ENCODE data around the gene SPOCK2. TPM values are rescaled to one million over a fixed set of nuclear protein-coding genes. Genes with fewer than 3 reads are reported as not detected.

The SPOCK2 gene
- total RNA-seq, 1 experiment from 2014 or later, result 0.33 TPM

GRCh38 chr10:72089618-72090017 lies 1.3 kb upstream of the SPOCK2 start:
- no peak for DNase-seq
- no peaks in the 10 kb centered on the region for H3K27me3 ChIP-seq (ENCODE audit: low read length)

GRCh38 chr10:72088889-72089575 lies 681 bp upstream of the SPOCK2 start:
- H4K20me1 ChIP-seq (ENCODE audit: low read length), result no peaks in the 10 kb centered on the region
- TF ChIP-seq EZH2 (IDR thresholded peaks at IDR 0.05; ENCODE audit: low read length, unreplicated experiment) (no peak), EZH2phosphoT487 (IDR thresholded peaks at IDR 0.05; ENCODE audit: borderline replicate concordance, low read length) (no peak), CTCF (conservative IDR thresholded peaks at IDR 0.05; ENCODE audit: low read depth, low read length) (no peak)
- CTCF ChIA-PET, result no interaction called here
- H3K9me3 ChIP-seq (ENCODE audit: low read length), result no peaks in the 10 kb centered on the region
- no TSS peak for BruUV-seq (replicated peaks)
- no peaks in the 10 kb centered on the region for H3K4me1 ChIP-seq (ENCODE audit: insufficient read depth, low read length)
- no peaks in the 10 kb centered on the region for H3K9me2 ChIP-seq (replicated peaks; ENCODE audit: low read length)
- H3K4me3 ChIP-seq (ENCODE audit: low read length), result no peak overlapping the region
- no peak overlapping the region for H3K27ac ChIP-seq (ENCODE audit: low read length)
- no peaks in the 10 kb centered on the region for H3K79me2 ChIP-seq (ENCODE audit: low read length)
- intact Hi-C loops (cut with micrococcal nuclease), result no loop called here
- H3F3A ChIP-seq (ENCODE audit: low read length, unreplicated experiment), result no peaks in the 10 kb centered on the region
- no peak for DNase-seq
- POLR2A ChIA-PET (ENCODE audit: unreplicated experiment), result no interaction called here
- no peaks in the 10 kb centered on the region for H3K36me3 ChIP-seq (ENCODE audit: low read depth, low read length)
- no peak overlapping the region for H3K4me2 ChIP-seq (ENCODE audit: low read length)
- no peak overlapping the region for H2AFZ ChIP-seq (ENCODE audit: low read length)
- ATAC-seq, result no peak
- no peak overlapping the region for H3K9ac ChIP-seq (ENCODE audit: low read length)
- H3K27me3 ChIP-seq (ENCODE audit: low read length), result no peaks in the 10 kb centered on the region

More at GRCh38 chr10:72089618-72090017, 1.3 kb upstream of the SPOCK2 start:
- no peak overlapping the region for H3K4me2 ChIP-seq (ENCODE audit: low read length)
- H2AFZ ChIP-seq (ENCODE audit: low read length), result no peak overlapping the region
- no peak overlapping the region for H3K4me3 ChIP-seq (ENCODE audit: low read length)
- ChIA-PET CTCF (no interaction called here), POLR2A (ENCODE audit: unreplicated experiment) (no interaction called here)
- no peak for ATAC-seq
- H3K4me1 ChIP-seq (ENCODE audit: insufficient read depth, low read length), result no peaks in the 10 kb centered on the region
- H3K36me3 ChIP-seq (ENCODE audit: low read depth, low read length), result no peaks in the 10 kb centered on the region
- no peaks in the 10 kb centered on the region for H3K79me2 ChIP-seq (ENCODE audit: low read length)
- H4K20me1 ChIP-seq (ENCODE audit: low read length), result no peaks in the 10 kb centered on the region
- no TSS peak for BruUV-seq (replicated peaks)
- no peaks in the 10 kb centered on the region for H3F3A ChIP-seq (ENCODE audit: low read length, unreplicated experiment)
- TF ChIP-seq EZH2 (IDR thresholded peaks at IDR 0.05; ENCODE audit: low read length, unreplicated experiment), result no peak
- no peak for TF ChIP-seq CTCF (conservative IDR thresholded peaks at IDR 0.05; ENCODE audit: low read depth, low read length)
- TF ChIP-seq EZH2phosphoT487 (IDR thresholded peaks at IDR 0.05; ENCODE audit: borderline replicate concordance, low read length), result no peak
- H3K27ac ChIP-seq (ENCODE audit: low read length), result no peak overlapping the region
- intact Hi-C loops (cut with micrococcal nuclease), result no loop called here
- H3K9ac ChIP-seq (ENCODE audit: low read length), result no peak overlapping the region
- no peaks in the 10 kb centered on the region for H3K9me3 ChIP-seq (ENCODE audit: low read length)
- no peaks in the 10 kb centered on the region for H3K9me2 ChIP-seq (replicated peaks; ENCODE audit: low read length)

- Histone ChIP-seq H3K9ac (ENCODE audit: low read length) (no peak overlapping the region), H3F3A (ENCODE audit: low read length, unreplicated experiment) (no peaks in the 10 kb centered on the region), H3K36me3 (ENCODE audit: low read depth, low read length) (no peaks in the 10 kb centered on the region), H3K27me3 (ENCODE audit: low read length) (no peaks in the 10 kb centered on the region), H3K9me2 (replicated peaks; ENCODE audit: low read length) (no peaks in the 10 kb centered on the region), H3K4me1 (ENCODE audit: insufficient read depth, low read length) (no peaks in the 10 kb centered on the region), H4K20me1 (ENCODE audit: low read length) (no peaks in the 10 kb centered on the region), H3K9me3 (ENCODE audit: low read length) (no peaks in the 10 kb centered on the region), H2AFZ (ENCODE audit: low read length) (no peak overlapping the region), H3K79me2 (ENCODE audit: low read length) (no peaks in the 10 kb centered on the region), H3K4me3 (ENCODE audit: low read length) (no peak overlapping the region), H3K27ac (ENCODE audit: low read length) (no peak overlapping the region), H3K4me2 (ENCODE audit: low read length) (no peak overlapping the region)
- no peak for ATAC-seq
- no TSS peak for BruUV-seq (replicated peaks)
- intact Hi-C loops (cut with micrococcal nuclease), result no loop called here
- no peak for DNase-seq
- CTCF ChIA-PET, result no interaction called here
- POLR2A ChIA-PET (ENCODE audit: unreplicated experiment), result no interaction called here
- no peak for TF ChIP-seq EZH2 (IDR thresholded peaks at IDR 0.05; ENCODE audit: low read length, unreplicated experiment)
- no peak for TF ChIP-seq CTCF (conservative IDR thresholded peaks at IDR 0.05; ENCODE audit: low read depth, low read length)
- TF ChIP-seq EZH2phosphoT487 (IDR thresholded peaks at IDR 0.05; ENCODE audit: borderline replicate concordance, low read length), result no peak
These were observed 871 bp downstream of the SPOCK2 start for GRCh38 chr10:72087392-72087968.
